Measurements from ENCODE around the gene KCNAB2.

Gene KCNAB2

DNA sequence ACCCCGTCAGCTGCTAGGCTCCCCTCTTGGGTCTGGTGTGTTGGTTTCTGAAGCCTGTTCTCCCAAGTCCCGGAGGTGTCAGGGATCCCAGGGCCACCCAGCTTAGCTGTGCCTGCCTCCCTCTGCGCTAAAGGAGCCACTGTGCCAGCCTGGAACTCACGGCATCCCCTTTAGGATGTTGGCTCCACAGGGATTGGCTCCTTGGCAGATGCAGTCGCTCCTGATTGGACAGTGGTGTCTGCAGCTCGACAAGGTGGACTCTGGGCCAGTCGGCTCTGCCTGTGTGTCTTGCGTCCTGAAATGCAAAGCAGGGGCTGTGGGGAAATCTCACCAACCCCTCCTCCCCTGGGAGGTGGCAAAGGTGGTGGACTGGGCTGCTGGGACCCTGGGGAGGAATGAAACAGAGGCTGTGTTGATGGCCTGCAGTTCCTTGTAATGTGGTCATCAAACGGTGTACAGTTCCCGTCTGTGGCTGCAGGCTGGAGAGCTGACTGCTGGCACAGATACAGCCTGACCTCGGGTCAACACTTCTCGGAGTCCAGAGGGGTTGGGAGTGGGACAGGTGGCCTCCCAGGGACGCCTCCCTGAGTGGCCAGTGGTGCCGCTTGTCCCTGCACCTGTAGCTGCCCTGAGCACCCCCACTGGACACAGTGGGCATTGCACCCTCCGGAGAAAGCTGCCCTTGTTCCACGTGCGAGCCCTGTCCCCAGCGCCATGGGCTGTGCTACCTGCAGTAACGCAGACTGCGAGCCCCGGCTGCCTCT lies 11.5 kb upstream of the KCNAB2 start:
- no peak for DNase-seq

DNA sequence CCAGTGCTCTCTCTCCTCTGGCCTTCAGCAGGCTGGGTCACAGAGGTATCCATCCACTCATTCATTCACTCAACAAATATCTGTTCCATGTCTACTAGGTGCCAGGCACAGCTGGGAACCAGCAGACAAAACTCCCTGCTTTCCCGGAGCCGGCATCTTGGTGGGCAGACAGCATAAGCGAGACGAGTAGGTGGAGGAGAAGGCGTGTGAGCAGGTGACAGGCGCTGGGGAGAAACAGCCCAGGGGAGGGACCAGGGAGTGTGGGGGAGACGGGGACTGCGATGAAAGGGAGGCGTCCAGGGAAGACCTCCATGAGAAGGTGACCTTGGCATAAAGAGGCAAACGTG lies 11.0 kb upstream of the KCNAB2 start:
- DNase-seq: no peak

DNA sequence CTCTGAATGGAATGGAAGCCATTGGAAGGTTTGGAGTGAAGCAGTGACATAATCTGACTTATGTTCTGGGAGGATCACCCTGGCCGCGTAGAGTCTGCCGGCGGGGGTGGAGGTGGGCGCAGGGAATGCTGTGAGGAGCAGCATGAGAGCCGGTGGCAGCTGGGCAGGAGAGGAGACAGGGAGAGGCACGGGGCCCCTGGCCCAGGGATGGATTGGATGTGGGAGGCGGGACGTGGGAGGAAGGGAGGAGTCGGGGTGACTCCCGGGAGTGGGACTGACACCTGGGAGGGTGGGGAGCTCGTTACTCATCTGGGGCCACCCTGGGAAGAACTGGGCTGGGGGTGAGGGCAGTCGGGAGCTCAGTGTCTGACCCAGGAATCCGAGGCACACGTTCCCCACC lies 10.4 kb upstream of the KCNAB2 start:
- DNase-seq: no peak

DNA sequence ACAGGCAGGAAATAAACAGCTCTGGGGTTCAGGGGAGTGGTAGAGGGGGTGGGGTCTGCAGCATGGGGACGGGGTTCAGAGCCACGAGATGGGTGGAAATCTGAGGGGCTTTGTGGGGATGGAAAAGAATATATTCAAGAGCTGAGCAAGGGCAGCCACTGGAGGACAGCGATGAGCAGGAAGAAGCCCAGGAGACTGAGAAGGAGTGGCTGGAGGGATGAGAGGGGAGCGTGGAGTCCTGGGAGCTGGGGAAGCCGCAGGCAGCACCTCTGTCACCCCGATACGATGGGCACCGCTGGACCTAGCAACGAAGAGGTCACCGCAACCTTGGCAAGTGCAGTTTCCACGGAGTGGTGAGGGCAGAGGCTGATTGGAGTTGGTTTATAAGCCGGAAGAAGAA lies 10.0 kb upstream of the KCNAB2 start:
- DNase-seq: no peak

DNA sequence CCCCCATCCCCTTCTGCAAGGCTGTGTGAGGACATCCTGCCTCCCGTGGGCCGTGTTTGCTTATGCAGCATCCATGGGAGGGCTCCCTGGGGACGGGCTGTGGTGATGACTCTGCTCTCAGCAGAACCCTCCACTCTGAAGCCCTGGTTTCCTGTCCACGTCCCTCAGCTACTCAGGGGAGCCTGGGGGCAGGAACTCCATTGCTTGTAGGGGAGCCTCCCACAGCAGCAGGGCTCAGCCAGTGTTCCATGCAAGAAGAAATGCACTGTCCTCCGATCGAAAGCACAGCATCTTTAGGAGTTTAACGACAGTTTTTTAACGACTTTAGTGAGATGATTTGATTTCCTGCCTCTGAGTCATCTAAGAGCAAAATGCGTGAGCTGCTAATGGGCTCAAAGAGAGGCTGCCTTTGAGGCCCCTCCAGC lies 8.3 kb upstream of the KCNAB2 start:
- DNase-seq: no peak

DNA sequence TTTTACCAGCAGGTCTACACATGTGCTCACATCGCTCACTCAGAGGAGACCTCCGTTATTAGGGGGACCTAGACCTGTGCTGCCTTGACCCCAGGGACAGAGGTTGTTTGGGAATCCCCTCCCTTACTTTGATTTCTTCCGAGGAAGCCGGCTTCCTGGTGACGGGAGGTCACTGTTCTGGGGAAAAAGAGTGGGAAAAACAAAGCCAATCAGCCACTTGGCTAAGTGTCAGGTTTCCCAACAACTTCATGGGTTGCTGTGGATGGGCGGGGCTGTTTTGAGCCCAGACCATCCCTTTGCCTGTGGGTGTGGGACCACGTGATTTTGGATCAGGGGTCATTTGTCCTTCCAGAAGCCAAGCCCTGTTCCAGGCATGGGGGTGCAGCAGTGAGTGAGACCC lies 7.1 kb upstream of the KCNAB2 start:
- no peak for DNase-seq

DNA sequence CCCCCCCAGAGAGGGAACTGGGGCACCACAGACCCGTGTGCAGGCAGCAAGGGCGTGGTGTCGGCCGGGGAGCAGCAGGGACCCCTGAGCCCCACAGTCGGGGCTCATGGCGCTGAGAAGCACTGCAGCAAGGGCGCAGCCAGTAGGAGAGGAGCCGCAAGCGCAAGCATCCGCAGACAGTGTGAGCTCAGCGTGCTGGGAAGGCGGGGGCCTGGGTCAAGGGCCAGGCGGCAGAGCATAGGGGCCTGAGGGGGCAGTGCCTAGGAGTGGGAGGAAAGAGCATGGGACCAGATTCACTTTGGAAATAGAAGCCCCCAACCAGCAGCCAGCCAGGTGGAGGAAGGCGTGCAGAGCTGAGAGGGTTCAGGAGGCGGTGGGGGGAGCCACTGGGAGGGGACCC lies 6.7 kb upstream of the KCNAB2 start:
- no peak for DNase-seq

DNA sequence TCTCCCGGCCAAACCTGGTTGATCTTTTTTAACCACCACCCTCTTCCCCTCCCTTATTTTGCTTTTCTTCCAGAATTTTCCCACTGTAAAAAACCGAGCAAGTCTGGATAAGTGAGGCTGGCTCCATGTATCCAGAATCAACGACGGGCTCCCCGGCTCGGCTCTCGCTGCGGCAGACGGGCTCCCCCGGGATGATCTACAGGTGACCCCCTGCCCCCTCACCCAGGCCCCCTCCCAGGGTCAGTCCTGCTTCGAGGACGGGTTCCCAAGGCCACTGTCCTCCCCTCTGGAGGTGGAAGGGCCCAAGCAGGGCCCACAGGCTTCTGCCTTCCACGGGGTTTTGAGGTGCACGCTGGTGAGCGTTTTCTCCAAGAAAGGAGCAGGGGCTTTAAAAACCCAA lies 5.2 kb upstream of the KCNAB2 start:
- DNase-seq: no peak

DNA sequence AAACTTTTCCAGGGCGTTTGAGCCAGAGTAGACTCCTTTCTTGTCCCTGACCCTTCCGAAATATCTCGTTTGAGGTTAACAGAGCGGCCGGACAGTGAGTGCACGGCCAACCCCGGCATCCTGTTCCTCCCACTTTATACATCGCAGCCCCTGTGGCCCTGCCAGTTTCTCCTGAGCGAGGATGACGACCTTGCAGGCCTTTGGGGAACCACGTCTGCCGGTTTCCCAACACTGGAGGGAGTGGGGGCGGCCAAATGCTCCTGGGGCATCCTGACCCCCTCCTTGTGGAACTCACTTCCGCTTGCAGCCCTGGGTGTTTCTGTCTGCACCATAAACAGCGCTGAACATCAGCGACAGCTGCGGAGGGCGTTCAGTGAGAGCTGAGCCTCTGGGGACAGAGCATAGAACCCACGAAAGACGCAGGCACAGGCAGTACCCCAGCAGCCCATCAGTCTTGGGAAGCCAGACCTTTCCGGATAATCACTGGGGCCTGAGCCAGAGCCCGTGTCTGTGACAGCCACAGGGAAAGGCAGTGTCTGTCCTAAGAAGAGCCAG lies 4.8 kb upstream of the KCNAB2 start:
- no peak for DNase-seq

DNA sequence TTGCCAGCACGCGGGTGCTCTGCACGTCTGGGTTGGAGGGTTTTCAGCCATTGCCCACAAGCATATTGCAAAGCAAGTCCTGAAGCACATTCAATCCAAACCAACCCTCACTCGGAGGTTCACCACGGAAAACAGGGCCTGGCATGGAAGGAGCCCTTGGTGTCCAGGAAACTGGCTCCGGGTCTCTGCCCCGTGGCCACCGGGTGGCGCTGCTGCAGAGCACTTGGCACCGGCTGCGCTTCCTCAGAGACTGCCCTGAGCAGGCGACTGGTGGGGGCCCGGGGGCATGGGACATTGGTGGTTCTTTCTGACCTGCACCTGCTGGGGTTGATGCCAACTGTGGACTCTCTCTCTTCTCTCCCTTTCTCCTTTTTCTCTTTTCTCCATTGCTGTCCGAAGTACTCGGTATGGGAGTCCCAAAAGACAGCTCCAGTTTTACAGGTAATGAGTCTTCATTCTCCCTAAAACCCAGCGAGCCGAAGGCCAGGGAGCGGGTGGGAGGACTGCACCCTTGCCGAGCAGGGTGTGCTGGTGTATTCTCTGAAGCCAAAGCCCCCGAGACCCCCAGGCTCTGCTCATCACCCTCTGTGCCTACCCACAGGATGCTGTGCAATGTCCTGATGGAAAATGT lies 4.1 kb upstream of the KCNAB2 start:
- no peak for DNase-seq

DNA sequence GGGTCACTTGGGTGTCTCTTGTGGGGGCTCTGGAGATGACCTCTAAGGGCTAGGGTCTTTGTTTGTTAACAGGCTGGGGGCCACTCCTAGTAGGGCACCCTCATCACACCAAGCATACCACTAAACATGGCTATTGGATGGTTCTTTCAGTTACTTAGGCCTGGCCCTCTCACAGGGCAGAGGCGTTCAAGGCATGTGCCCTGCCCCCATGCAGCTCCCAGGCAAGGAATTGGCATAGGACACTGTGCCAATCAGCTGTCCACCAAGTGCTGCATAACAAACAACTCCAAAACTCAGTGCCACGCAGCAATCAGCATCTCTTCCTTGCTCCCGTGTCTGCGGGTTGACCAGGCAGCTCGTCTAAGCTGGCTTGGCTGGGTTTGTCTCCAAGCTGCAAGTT lies 2.1 kb upstream of the KCNAB2 start:
- DNase-seq: no peak

DNA sequence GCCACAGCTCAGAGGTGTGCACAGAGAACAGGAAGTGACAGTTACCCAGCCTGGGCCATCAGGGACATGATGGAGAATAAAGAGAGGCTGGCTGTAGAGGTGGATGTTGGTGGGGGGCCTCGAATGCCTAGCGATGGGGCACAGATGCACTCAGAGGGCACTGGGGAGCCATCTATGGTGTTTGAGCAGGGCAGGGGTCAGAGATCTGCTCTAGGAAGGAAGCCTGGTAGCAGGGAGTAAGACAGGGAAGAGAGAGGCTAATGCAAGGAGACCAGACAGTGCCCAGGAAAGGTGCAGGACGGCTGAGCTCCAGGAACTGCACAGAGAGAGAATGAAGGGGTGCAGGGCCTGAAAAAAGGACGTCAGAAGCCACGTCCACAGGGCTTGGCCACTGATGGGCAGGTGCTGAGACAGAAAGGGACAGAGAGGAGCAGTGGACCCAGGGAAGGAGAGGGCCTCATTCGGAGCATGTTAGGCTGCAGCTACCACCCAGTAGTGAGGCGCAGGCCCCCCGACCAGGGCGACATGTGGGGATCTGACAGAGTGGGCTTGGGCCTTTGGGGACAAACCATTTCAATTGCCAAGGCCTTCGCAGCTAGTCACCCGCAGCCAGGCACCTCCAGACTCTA lies 1.1 kb upstream of the KCNAB2 start:
- no peak for DNase-seq

DNA sequence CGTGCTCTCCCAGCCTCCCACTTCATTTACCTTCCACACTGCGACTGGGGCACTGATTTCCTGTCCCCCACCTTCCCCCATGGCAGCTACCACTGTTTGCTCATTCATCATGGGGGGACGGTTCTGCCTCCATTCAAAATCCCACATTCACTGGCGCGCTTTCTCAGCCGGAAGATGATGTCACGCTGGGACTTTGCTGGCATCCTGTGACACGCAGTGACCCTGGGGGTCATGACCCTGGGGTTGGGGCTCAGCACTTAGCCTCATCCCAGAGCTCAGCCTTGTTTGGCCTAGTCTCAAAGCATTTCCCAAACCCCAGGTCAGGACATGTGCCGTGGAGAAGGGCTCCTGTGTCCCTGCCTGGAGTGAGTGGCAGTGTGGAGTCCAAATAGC lies 582 bp upstream of the KCNAB2 start:
- no peak for DNase-seq

DNA sequence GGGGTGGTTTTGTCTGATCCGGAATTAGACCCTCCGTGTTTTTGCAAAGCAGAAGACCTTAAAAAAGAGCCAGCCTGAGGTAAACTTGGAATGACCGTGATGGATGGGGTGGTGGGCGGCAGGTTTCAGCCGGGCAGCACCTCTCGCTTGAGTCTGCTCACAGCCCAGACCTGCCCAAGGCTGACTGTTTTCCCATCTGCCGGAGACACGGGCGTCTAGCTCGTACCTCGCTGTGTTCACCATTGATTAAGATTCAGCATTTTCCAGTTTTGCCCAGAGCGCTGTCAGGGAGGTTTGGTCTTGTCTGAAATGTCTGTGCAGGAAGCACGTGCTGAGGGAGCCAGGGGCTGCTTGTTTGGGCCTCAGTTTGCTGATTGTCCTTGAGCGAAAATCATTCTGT lies 591 bp downstream of the KCNAB2 start:
- DNase-seq: no peak

DNA sequence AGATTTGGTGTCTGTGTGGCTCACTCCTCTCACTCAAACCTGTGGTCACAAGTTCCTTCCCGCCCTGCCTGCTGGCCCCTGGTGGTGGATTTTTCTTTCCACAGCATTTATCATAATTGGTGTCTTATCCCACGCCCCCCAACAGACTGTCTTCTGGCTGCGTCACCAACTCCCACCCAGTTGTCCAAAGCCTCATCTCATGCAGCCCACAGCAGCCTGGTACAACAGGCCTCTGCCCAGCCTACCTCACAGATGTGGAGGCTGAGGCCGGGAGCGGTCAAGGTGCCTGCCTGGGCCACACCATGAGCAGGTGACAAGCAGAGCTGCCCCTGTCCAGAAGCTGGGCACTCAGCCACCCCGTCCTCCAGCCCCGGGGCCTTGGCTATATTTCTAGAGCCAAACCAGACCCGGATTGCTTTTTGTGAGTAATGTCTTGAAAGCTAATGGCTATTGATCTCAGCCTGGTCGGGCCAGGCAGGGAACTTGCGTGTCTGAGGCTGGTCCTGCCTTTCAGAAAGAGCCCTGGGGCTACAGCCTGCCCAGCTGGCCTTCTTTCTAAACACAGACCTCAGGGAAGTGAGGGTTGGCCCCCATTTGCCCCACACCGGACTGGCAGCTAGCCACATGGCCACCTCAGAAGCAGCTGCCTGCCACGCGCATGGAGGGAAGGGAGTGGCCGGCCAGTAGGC lies 2.6 kb downstream of the KCNAB2 start:
- no peak for DNase-seq

DNA sequence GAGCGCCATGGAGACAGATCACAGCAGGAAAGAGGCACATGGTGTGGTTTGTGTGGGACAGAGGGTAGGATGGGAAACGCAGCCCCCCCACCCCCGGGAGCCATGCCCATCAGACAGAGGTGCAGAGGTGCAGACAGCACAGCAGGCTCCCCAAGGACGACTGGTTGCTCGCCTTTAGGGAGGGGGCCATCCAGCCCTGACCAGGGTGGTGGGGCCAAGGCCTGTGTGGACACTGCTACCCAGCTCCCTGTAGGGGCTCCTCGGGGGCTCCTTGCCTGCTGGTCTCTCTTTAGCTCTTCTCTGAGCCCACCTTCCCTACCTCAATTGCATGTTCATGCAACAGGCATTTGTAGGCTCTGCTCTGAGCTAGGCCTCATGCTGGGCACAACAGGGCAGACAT lies 3.7 kb downstream of the KCNAB2 start:
- DNase-seq: no peak

DNA sequence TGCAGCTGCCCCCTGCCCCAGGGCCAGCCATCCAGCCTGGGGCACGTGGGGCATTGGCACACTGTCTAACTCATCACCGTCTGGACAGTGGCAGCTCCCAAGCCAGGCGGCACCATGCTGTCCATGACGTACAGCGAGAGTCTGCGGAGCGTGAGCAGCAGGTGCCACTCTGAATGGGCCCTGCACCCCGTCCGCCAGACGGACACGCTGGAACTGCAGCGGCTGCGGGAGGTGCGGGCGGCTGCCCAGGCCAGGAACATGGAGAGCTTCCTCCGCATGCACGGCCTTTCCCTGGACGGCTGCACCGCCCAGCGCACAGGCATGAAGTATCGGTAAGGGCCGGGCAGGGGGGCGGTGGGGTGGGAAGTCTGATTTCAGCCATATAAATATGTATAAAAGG lies 5.7 kb downstream of the KCNAB2 start:
- DNase-seq: no peak

DNA sequence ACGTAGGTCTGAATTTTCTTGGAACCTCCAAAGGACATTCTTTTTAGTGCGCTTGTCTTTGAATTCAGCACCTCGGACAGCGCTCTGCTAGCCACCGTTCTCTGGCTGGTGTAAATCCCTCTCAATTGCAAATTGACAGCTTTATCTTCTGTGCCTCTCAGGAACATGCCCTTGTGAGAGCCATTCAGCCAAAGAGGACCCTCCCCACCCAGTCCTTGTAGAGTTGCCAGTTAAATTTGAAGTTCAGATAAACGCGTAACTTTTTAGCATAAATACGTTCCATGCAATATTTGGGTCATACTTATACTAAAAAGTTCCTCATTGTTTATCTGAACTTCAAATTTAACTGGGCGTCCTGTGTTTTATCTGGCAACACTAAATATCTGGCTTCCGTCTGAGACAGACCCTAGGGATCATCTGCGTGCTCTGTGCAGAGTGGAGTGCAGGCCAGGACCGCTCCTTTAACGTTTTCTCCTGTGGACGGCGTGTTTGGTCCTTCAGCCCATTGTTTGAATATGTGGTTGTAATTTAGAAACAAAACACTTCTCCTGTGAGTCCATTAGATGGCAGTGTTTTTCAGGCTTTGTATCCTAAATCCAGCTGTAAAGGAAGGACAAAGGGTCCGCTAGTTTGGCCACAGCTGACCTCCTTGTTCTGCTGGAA lies 7.0 kb downstream of the KCNAB2 start:
- peak; percentile 33 for DNase-seq

DNA sequence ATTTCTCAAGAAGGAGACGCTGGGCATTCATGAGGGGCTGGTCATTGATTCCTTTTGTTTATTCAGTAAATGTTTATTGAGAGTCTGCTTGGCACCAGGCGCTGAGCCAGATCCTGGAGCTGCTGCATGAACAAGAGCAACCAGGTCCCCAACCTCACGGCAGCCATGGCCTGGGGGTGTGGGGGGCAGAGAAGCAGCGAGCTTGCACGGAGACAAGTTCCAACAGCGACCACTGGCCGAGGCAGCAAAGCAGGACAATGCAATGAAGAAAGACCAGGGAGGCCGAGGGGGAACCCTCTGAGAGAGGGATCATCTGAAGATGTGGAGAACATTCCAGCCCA lies 7.5 kb downstream of the KCNAB2 start:
- no peak for DNase-seq

DNA sequence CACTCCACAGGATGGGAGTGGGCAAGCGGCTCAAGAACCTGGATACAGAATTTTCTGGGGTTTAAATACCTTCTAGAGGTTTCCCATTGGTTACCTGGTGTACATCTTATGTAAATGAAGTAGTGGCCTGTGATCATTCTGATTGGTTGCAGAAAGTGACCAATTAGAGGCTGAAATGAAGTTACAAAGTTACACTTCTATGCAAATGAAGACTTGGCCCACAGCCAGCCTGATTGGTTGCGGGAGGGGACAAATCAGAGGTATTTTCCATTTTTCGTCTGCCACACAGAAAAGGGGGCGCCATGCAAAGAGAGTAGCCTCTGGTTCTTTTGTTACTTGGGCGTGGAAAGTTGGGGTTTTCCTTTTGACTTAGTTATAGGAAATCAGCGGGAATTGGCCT lies 8.9 kb downstream of the KCNAB2 start:
- no peak for DNase-seq

DNA sequence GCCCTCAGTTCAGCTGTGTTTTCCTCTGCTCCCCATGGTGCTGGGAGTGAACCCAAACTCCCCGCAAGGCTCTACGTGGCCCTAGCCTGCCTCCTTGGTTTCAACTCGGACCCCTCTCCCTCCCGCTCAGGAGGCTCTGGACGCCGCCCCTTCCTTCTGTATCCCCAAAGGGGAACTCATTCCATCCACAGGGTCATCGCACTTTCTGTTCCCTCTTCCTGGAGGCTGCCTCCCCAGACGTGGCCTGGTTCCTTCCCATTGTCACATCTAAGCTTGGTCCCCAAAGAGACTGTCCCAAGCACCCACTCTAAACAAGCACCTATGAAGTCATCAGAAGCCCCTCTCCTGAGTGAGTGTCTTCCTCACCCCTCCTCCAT lies 10.9 kb downstream of the KCNAB2 start:
- no peak for DNase-seq

DNA sequence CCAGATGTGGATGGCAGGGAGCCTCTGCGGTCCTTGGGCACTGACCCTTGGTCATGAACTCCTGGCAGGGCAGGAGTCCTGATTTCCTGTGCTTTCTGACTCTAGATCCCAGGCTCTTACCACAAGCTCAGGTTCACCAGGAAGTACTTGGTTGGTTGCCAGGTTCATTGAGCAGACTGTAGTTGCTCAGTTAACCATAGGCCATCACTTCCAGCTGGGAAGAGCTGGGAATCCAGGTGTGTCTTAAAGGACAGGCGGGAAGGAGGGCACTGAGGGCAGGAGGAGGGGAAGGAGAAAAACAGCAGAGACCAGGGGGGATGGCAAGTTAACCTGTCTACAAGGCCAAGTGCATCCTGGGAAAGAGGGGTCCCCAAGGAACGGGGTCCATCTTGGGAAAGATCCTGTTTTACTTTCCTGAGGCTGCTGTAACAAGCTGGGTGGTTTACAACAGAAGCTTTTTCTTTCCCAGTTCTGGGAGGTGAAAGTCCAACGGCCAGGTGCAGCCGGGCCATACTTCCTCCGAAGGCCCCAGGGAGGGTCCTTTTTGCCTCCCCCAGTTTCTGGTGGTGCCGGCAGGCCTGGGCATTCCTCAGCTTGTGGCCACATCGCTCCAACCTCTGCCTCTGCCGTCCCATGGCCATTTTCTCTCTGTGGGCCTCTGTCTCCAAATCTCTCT lies 11.6 kb downstream of the KCNAB2 start:
- DNase-seq: no peak

DNA sequence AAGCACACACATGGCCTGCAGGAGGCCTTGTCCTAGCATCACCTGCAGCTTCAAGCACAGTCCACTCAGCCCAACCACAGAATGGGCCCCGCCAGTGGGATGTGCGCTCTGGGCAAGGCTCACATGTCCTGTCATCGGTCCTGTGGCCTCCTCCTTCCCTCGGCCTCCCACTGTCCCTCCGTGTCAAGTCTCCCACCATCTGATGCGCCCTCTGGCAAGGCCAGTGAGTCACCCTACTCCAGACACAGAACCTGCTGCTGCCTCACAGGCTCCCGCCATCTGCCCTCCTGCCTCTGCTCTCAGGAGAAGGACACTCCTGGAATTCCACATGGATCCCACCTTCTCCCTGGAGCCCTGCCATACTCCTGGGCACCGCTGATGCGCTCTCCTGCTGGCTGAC lies 14.2 kb downstream of the KCNAB2 start:
- DNase-seq: peak; percentile 28
